GM19468 (cell line): ENCODE measurements around the gene CTNNAL1.
"Not testable (repeated sequence)": the region's sequence is repeated elsewhere in the genome, so short reads cannot be mapped to it uniquely, and the experiment has no call there.

Experiments used
- ATAC-seq: cut with Tn5 transposase; IDR thresholded peaks from one replicate; pipeline ENCODE4 v1.9.1; 2021; ENCODE audit warnings: mild to moderate bottlenecking, moderate library complexity, moderate number of reproducible peaks; ENCODE audit not compliant: unreplicated experiment; ENCODE audit errors: extremely low read depth

Gene CTNNAL1

GRCh38 chr9:108939975-108940374, 73.3 kb downstream of the CTNNAL1 start:
- no peak for ATAC-seq

GRCh38 chr9:108937561-108938305, 75.6 kb downstream of the CTNNAL1 start:
- ATAC-seq: no peak

GRCh38 chr9:108934323-108934893, 78.9 kb downstream of the CTNNAL1 start, which contains the start of gene ABITRAM:
TSS of gene ABITRAM (plus strand) at chr9:108934400. CDS start at chr9:108934487, 87 bp downstream.
- peak; percentile 48 for ATAC-seq

GRCh38 chr9:108933718-108934322, 79.5 kb downstream of the CTNNAL1 start, which contains the start of gene ELP1:
TSS of gene ELP1 (minus strand) at chr9:108934124. CDS start at chr9:108931146, 2,978 bp downstream.
- ATAC-seq: peak; percentile 93

- ATAC-seq: no peak
Observed at GRCh38 chr9:108933231-108933717, 80.0 kb downstream of the CTNNAL1 start.

GRCh38 chr9:108928386-108928785, 84.9 kb downstream of the CTNNAL1 start:
- no peak for ATAC-seq

GRCh38 chr9:108924466-108924865, 88.8 kb downstream of the CTNNAL1 start:
- ATAC-seq: no peak

GRCh38 chr9:108921200-108921599, 92.1 kb downstream of the CTNNAL1 start:
- ATAC-seq: no peak

GRCh38 chr9:108920401-108920800, 92.9 kb downstream of the CTNNAL1 start:
- ATAC-seq: not testable (repeated sequence)

- ATAC-seq: no peak
Observed at GRCh38 chr9:108919517-108919916, 93.8 kb downstream of the CTNNAL1 start.

- no peak for ATAC-seq
Observed at GRCh38 chr9:108913391-108913790, 99.9 kb downstream of the CTNNAL1 start.

GRCh38 chr9:108911820-108912219, 101.5 kb downstream of the CTNNAL1 start:
- no peak for ATAC-seq

GRCh38 chr9:108910914-108911313, 102.4 kb downstream of the CTNNAL1 start:
- no peak for ATAC-seq

GRCh38 chr9:108910402-108910801, 102.9 kb downstream of the CTNNAL1 start:
- no peak for ATAC-seq

GRCh38 chr9:108905494-108905893, 107.8 kb downstream of the CTNNAL1 start:
- ATAC-seq: no peak

- no peak for ATAC-seq
Observed at GRCh38 chr9:108904161-108904560, 109.1 kb downstream of the CTNNAL1 start.

- ATAC-seq: no peak
Observed at GRCh38 chr9:108903420-108904103, 109.7 kb downstream of the CTNNAL1 start.

GRCh38 chr9:108900176-108900575, 113.1 kb downstream of the CTNNAL1 start:
- ATAC-seq: no peak

- not testable (repeated sequence) for ATAC-seq
Observed at GRCh38 chr9:108899023-108899695, 114.1 kb downstream of the CTNNAL1 start.
